ENCODE results near the gene CARMIL1.

The CARMIL1 gene

DNA sequence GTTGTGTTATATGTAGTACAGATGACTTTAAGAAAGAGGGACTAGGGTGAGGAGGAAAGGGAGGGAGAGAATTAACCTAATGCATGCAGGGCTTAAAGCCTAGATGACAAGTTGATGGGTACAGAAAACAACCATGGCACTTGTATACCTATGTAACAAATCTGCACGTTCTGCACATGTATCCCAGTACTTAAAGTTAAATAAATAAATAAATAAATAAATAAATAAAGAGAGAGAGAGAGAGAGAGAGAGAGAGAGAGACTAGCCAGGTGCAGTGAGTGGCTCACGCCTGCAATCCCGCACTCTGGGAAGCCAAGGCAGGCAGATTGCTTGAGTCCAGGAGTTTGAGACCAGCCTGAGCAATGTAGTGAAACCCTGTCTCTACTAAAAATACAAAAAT, 11.5 kb upstream of the CARMIL1 start:
- no peak overlapping the region for H3K4me3 ChIP-seq (ENCODE audit: low read depth, low read length)
- no peak overlapping the region for H3K9ac ChIP-seq
- TF ChIP-seq, protein P1, sequence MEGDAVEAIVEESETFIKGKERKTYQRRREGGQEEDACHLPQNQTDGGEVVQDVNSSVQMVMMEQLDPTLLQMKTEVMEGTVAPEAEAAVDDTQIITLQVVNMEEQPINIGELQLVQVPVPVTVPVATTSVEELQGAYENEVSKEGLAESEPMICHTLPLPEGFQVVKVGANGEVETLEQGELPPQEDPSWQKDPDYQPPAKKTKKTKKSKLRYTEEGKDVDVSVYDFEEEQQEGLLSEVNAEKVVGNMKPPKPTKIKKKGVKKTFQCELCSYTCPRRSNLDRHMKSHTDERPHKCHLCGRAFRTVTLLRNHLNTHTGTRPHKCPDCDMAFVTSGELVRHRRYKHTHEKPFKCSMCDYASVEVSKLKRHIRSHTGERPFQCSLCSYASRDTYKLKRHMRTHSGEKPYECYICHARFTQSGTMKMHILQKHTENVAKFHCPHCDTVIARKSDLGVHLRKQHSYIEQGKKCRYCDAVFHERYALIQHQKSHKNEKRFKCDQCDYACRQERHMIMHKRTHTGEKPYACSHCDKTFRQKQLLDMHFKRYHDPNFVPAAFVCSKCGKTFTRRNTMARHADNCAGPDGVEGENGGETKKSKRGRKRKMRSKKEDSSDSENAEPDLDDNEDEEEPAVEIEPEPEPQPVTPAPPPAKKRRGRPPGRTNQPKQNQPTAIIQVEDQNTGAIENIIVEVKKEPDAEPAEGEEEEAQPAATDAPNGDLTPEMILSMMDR (IDR thresholded peaks at IDR 0.05), result no peak
- no peak overlapping the region for H3K4me2 ChIP-seq (ENCODE audit: low read length)
- H2AFZ ChIP-seq, result no peak overlapping the region
- no peaks in the 10 kb centered on the region for H3K79me2 ChIP-seq
- H3K27ac ChIP-seq, result no peak overlapping the region
- no peaks in the 10 kb centered on the region for H3K9me3 ChIP-seq (ENCODE audit: control insufficient read depth, low read length)
- no peaks in the 10 kb centered on the region for H3K36me3 ChIP-seq (ENCODE audit: control insufficient read depth, insufficient read depth, low read length)
- no peaks in the 10 kb centered on the region for H3K27me3 ChIP-seq (ENCODE audit: control insufficient read depth, insufficient read depth, low read length)
- H3K4me1 ChIP-seq, result no peaks in the 10 kb centered on the region

DNA sequence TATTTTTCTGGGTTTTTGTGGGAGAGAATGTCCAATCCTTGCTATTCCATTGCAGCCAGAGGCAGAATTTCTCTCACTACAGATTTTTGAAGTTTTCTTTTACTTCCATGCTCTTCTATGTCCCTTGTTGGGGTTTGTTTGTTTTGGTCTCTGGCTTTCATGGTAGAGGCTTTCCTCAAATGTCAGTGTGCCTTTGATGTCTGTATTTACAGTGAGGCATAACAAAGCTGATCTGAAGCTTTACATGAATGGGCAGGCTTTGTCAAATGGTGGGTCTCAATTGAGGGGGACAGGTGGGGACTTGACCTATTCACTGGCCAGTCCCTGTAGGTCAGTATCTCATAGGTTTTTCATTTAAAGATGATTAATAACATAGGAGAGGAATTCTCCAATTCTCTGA, 8.6 kb upstream of the CARMIL1 start:
- no peaks in the 10 kb centered on the region for H3K36me3 ChIP-seq (ENCODE audit: control insufficient read depth, insufficient read depth, low read length)
- H3K27ac ChIP-seq, result no peak overlapping the region
- no peaks in the 10 kb centered on the region for H3K9me3 ChIP-seq (ENCODE audit: control insufficient read depth, low read length)
- H3K9ac ChIP-seq, result no peak overlapping the region
- TF ChIP-seq, protein P1 (IDR thresholded peaks at IDR 0.05), result no peak
- H2AFZ ChIP-seq, result no peak overlapping the region
- H3K27me3 ChIP-seq (ENCODE audit: control insufficient read depth, insufficient read depth, low read length), result no peaks in the 10 kb centered on the region
- no peak overlapping the region for H3K4me3 ChIP-seq (ENCODE audit: low read depth, low read length)
- no peak overlapping the region for H3K4me2 ChIP-seq (ENCODE audit: low read length)
- no peaks in the 10 kb centered on the region for H3K79me2 ChIP-seq
- H3K4me1 ChIP-seq, result no peaks in the 10 kb centered on the region

DNA sequence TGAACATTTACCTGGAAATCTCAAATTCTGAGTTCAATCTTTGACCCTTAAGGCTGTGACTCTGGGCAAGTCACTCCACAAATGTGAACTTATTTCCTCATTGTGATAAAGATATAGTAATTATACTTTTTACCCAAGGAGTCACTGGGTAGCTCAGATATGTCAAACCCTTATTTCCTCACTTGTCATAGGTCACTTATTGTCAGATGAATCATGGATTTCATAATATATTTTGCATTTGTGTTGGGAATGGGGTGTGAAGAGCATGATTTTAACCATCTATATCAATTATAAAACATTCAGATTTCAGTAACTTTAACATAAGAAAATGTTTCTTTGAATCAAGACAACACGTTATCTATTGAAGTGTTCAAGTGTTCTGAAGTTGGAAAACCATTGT, 3.7 kb upstream of the CARMIL1 start:
- no peak overlapping the region for H3K27ac ChIP-seq
- no peaks in the 10 kb centered on the region for H3K79me2 ChIP-seq
- no peak overlapping the region for H3K9ac ChIP-seq
- TF ChIP-seq, protein P1 (IDR thresholded peaks at IDR 0.05), result no peak
- no peaks in the 10 kb centered on the region for H3K9me3 ChIP-seq (ENCODE audit: control insufficient read depth, low read length)
- H3K36me3 ChIP-seq (ENCODE audit: control insufficient read depth, insufficient read depth, low read length), result no peaks in the 10 kb centered on the region
- H3K4me1 ChIP-seq, result peaks cover 10% of the 10 kb centered on the region
- no peak overlapping the region for H3K4me3 ChIP-seq (ENCODE audit: low read depth, low read length)
- no peak overlapping the region for H3K4me2 ChIP-seq (ENCODE audit: low read length)
- H2AFZ ChIP-seq, result no peak overlapping the region
- H3K27me3 ChIP-seq (ENCODE audit: control insufficient read depth, insufficient read depth, low read length), result no peaks in the 10 kb centered on the region

DNA sequence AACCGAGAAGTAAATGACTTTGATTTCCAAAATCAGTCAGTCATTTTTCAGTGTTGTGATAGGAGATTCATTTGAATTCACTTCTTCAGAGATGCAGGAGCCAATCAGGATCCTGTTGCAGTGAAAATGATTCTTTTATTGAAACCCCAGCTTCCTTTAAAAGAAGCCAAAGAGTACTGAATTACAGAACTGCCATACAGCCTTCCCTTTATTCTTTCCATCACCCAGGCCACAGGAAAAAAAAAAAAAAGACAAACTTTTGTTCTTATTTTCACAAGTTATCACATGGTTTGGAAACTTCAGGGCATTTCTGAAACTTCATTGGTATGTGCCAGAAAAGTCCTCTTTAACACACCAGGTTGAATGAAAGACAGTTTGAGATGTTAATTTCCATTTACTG, 1.8 kb upstream of the CARMIL1 start:
- H2AFZ ChIP-seq, result no peak overlapping the region
- H3K4me1 ChIP-seq, result peaks cover 10% of the 10 kb centered on the region
- no peak overlapping the region for H3K27ac ChIP-seq
- no peak overlapping the region for H3K9ac ChIP-seq
- H3K79me2 ChIP-seq, result no peaks in the 10 kb centered on the region
- H3K4me3 ChIP-seq (ENCODE audit: low read depth, low read length), result no peak overlapping the region
- no peaks in the 10 kb centered on the region for H3K36me3 ChIP-seq (ENCODE audit: control insufficient read depth, insufficient read depth, low read length)
- TF ChIP-seq, protein P1 (IDR thresholded peaks at IDR 0.05), result no peak
- no peak overlapping the region for H3K4me2 ChIP-seq (ENCODE audit: low read length)
- no peaks in the 10 kb centered on the region for H3K27me3 ChIP-seq (ENCODE audit: control insufficient read depth, insufficient read depth, low read length)
- no peaks in the 10 kb centered on the region for H3K9me3 ChIP-seq (ENCODE audit: control insufficient read depth, low read length)

DNA sequence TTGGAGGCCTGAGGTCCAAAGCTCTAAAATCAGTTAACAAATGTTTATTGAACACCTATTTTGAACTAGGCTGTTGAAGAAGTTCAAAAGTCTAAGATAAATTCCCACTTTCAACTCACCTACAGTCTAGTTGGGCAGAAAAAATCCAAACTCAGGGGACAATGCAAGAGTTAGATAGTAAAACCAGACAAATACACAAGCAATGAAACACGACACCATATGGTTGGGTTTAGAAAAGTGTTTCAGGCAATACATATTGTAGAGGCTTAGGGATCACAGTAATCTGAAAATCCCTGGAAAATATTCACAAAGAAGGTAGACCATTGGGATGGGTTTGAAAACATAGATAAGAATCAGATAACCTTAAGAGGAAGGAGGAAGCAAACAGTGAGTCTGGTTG, 1.3 kb upstream of the CARMIL1 start:
- H3K4me3 ChIP-seq (ENCODE audit: low read depth, low read length), result no peak overlapping the region
- no peaks in the 10 kb centered on the region for H3K36me3 ChIP-seq (ENCODE audit: control insufficient read depth, insufficient read depth, low read length)
- TF ChIP-seq, protein P1 (IDR thresholded peaks at IDR 0.05), result no peak
- H3K27me3 ChIP-seq (ENCODE audit: control insufficient read depth, insufficient read depth, low read length), result no peaks in the 10 kb centered on the region
- H3K9ac ChIP-seq, result no peak overlapping the region
- H3K79me2 ChIP-seq, result no peaks in the 10 kb centered on the region
- peaks cover 10% of the 10 kb centered on the region for H3K4me1 ChIP-seq
- H3K27ac ChIP-seq, result no peak overlapping the region
- H2AFZ ChIP-seq, result peak overlapping the region; percentile 91
- no peak overlapping the region for H3K4me2 ChIP-seq (ENCODE audit: low read length)
- H3K9me3 ChIP-seq (ENCODE audit: control insufficient read depth, low read length), result no peaks in the 10 kb centered on the region
